GM18870 (cell line): ENCODE results near the gene DLGAP4.

Source experiments
- ATAC-seq: cut with Tn5 transposase; IDR thresholded peaks from one replicate; pipeline ENCODE4 v1.9.1; 2021; ENCODE audit warnings: moderate library complexity; ENCODE audit not compliant: unreplicated experiment

Gene DLGAP4

GRCh38 chr20:36349384-36350170 lies 43.4 kb downstream of the DLGAP4 start:
- ATAC-seq = no peak

- no peak for ATAC-seq
Measured at GRCh38 chr20:36350439-36350838, 44.3 kb downstream of the DLGAP4 start.

- ATAC-seq = no peak
Measured at GRCh38 chr20:36351937-36352336, 45.8 kb downstream of the DLGAP4 start.

GRCh38 chr20:36352843-36353553 lies 46.9 kb downstream of the DLGAP4 start:
- no peak for ATAC-seq

- no peak for ATAC-seq
Measured at GRCh38 chr20:36353740-36354139, 47.6 kb downstream of the DLGAP4 start.

- no peak for ATAC-seq
Measured at GRCh38 chr20:36355469-36356171, 49.5 kb downstream of the DLGAP4 start.

GRCh38 chr20:36359668-36360406 lies 53.7 kb downstream of the DLGAP4 start:
- no peak for ATAC-seq

- no peak for ATAC-seq
Measured at GRCh38 chr20:36360429-36360828, 54.3 kb downstream of the DLGAP4 start.

GRCh38 chr20:36361406-36361805 lies 55.3 kb downstream of the DLGAP4 start:
- ATAC-seq = no peak

GRCh38 chr20:36362261-36362660 lies 56.1 kb downstream of the DLGAP4 start:
- no peak for ATAC-seq

- ATAC-seq = no peak
Measured at GRCh38 chr20:36362978-36363713, 57.0 kb downstream of the DLGAP4 start.

- ATAC-seq = no peak
Measured at GRCh38 chr20:36364506-36364905, 58.4 kb downstream of the DLGAP4 start.

- ATAC-seq = no peak
Measured at GRCh38 chr20:36366623-36367369, 60.7 kb downstream of the DLGAP4 start.

- no peak for ATAC-seq
Measured at GRCh38 chr20:36367370-36367745, 61.2 kb downstream of the DLGAP4 start.

- ATAC-seq = no peak
Measured at GRCh38 chr20:36367907-36368799, 62.0 kb downstream of the DLGAP4 start.

GRCh38 chr20:36368869-36369268 lies 62.7 kb downstream of the DLGAP4 start:
- ATAC-seq = no peak

GRCh38 chr20:36369739-36370138 lies 63.6 kb downstream of the DLGAP4 start:
- ATAC-seq = no peak

GRCh38 chr20:36370991-36371790 lies 65.1 kb downstream of the DLGAP4 start:
- no peak for ATAC-seq
